ENCODE results near the gene LYRM2. TPM values are rescaled to one million over a fixed set of nuclear protein-coding genes. Genes with fewer than 3 reads are reported as not detected.

The LYRM2 gene, protein sequence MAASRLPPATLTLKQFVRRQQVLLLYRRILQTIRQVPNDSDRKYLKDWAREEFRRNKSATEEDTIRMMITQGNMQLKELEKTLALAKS
- 19.5 and 21.8 TPM in 2 replicates for total RNA-seq (2012; rRNA removed)

DNA sequence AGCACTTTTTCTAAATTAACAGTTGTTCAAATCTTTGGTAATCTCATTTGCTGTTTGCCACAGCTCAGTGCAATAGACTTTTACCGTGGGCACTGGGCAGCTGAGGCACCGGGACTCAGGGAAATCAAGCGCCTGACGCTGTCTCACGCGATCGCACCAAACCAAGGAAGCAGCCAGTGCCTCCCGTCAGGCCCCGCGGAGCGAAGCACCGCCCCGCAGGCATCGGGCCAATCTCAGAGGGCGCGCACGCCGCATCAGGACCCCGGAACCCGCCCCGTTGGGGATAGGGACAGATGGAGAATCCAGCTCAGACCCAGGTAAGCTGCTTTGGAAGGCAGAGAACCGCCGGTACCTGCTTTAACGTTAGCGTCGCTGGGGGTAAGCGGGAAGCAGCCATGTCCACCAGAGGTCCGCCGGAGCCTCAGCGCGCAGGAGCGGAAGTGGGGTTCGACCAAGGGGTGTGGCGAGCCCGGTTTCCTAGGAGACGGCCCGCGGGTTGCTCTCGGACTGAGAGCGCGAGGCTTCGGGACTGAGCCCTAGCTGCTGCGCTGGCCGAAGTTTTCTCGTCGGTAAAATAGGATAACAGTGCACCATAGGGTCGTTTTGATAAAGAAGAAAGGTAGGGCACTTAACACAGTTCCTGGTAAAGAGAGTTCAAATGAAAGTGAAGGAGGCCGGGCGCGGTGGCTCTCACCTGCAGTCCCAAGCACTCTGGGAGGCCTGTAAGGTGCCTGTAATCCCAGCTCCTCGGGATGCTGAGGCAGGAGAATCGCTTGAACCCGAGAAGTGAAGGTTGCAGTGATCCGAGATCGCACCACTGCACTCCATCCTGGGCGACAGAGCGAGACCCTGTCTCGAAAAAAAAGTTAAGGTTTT lies at the start of gene LYRM2:
Gene LYRM2, minus strand, starts transcription at position 428 of the 876 bp plus-strand sequence. Its CDS starts 31 bp downstream, at position 397.
- peak within 1 kb of the TSS; percentile 87 for H3K4me2 ChIP-seq (ENCODE audit: low read length)
- no peaks in the 10 kb centered on the region for H3K9me3 ChIP-seq (replicated peaks; ENCODE audit: low read length)
- H3K27me3 ChIP-seq (ENCODE audit: control insufficient read depth, insufficient read depth, low read length), result no peaks in the 10 kb centered on the region

GRCh38 chr6:89688328-89688727 lies 49.8 kb upstream of the LYRM2 start:
- no peak overlapping the region for H3K4me2 ChIP-seq (ENCODE audit: low read length)
- no peak overlapping the region for H3K9ac ChIP-seq (ENCODE audit: low read depth, low read length)
- no peak overlapping the region for H3K4me3 ChIP-seq (ENCODE audit: low read length)
- no peaks in the 10 kb centered on the region for H3K27me3 ChIP-seq (ENCODE audit: control insufficient read depth, insufficient read depth, low read length)
- H3K36me3 ChIP-seq (ENCODE audit: insufficient read depth, low read length), result peaks cover 73% of the 10 kb centered on the region
- H3K4me1 ChIP-seq (ENCODE audit: control insufficient read depth, insufficient read depth, low read length), result no peaks in the 10 kb centered on the region
- H3K9me3 ChIP-seq (replicated peaks; ENCODE audit: low read length), result no peaks in the 10 kb centered on the region

More for the DNA sequence above, at the start of gene LYRM2:
- Histone ChIP-seq H3K4me1 (ENCODE audit: control insufficient read depth, insufficient read depth, low read length) (peaks cover 14% of the 10 kb centered on the region), H3K9ac (ENCODE audit: low read depth, low read length) (peak within 1 kb of the TSS; percentile 87), H3K36me3 (ENCODE audit: insufficient read depth, low read length) (peaks cover 26% of the 10 kb centered on the region), H3K4me3 (ENCODE audit: low read length) (peak within 1 kb of the TSS; percentile 78)

DNA sequence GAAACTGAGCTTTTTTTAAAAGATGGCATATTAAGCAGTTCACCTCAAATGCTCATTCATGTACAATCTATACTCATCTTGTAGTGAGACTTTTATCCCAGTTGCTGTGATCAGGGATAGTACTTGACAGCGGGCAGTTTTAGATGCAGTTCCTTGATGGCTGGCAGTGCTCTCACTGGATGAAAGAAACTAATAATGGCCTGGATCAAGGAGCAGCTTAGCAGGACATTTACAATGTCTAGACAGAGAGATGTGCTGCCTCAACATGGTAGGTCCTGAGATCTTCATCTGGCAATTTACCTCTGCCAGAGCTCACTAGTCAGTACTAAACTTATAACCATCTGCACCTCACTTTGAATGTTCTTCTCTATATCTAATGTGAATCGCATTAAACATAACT lies 46.8 kb upstream of the LYRM2 start:
- no peak overlapping the region for H3K4me3 ChIP-seq (ENCODE audit: low read length)
- no peaks in the 10 kb centered on the region for H3K27me3 ChIP-seq (ENCODE audit: control insufficient read depth, insufficient read depth, low read length)
- peaks cover 72% of the 10 kb centered on the region for H3K36me3 ChIP-seq (ENCODE audit: insufficient read depth, low read length)
- H3K9me3 ChIP-seq (replicated peaks; ENCODE audit: low read length), result no peaks in the 10 kb centered on the region
- no peaks in the 10 kb centered on the region for H3K4me1 ChIP-seq (ENCODE audit: control insufficient read depth, insufficient read depth, low read length)
- H3K9ac ChIP-seq (ENCODE audit: low read depth, low read length), result no peak overlapping the region
- no peak overlapping the region for H3K4me2 ChIP-seq (ENCODE audit: low read length)

GRCh38 chr6:89682991-89683390 lies 44.4 kb upstream of the LYRM2 start:
- Histone ChIP-seq H3K4me1 (ENCODE audit: control insufficient read depth, insufficient read depth, low read length) (no peaks in the 10 kb centered on the region), H3K9ac (ENCODE audit: low read depth, low read length) (no peak overlapping the region), H3K9me3 (replicated peaks; ENCODE audit: low read length) (no peaks in the 10 kb centered on the region), H3K36me3 (ENCODE audit: insufficient read depth, low read length) (peaks cover 72% of the 10 kb centered on the region), H3K4me3 (ENCODE audit: low read length) (no peak overlapping the region), H3K4me2 (ENCODE audit: low read length) (no peak overlapping the region), H3K27me3 (ENCODE audit: control insufficient read depth, insufficient read depth, low read length) (no peaks in the 10 kb centered on the region)

DNA sequence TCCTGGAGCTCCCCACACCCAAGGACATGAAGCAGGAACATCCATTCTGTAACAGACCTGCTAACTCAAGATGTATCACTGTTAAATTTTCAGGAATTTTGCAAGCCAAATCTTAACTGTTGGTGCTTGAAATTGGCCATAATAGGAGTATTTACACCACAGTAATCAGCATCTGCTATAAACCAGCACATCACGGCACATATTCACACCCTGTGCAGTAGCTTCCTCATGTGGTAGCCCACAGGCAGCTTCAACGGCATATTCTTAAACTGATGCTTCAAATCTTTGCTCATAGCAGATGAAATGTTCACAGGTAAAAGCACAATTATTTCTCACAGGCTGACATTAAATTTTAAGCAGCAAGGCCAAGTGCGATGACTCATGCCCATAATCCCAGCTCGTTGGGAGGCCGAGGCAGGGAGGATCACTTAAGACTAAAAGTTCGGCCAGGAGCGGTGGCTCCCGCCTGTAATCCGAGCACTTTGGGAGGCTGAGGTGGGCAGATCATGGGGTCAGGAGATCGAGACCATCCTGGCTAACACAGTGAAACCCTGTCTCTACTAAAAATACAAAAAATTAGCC lies 43.5 kb upstream of the LYRM2 start:
- Histone ChIP-seq H3K9me3 (replicated peaks; ENCODE audit: low read length) (no peaks in the 10 kb centered on the region), H3K27me3 (ENCODE audit: control insufficient read depth, insufficient read depth, low read length) (no peaks in the 10 kb centered on the region), H3K4me3 (ENCODE audit: low read length) (no peak overlapping the region), H3K4me1 (ENCODE audit: control insufficient read depth, insufficient read depth, low read length) (no peaks in the 10 kb centered on the region), H3K36me3 (ENCODE audit: insufficient read depth, low read length) (peaks cover 70% of the 10 kb centered on the region), H3K9ac (ENCODE audit: low read depth, low read length) (no peak overlapping the region), H3K4me2 (ENCODE audit: low read length) (no peak overlapping the region)

DNA sequence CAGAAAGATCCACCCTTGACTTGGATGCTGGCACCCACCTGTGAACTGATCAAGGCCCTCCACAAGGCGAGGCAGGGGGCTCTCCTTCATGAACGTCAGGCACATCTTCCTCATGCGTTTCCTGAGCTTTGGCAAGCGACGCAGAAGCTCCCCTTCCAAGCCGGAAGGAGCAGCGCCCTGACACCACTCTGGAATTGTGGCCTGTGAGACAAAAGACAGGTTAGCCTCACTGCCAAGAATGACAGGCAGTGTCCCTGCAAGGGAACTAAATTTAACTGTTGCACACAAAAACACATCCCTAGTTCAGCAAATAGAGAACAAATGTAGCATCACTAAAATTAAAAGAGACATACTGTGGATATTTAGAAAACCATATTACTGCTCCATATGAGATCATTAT lies 42.0 kb upstream of the LYRM2 start:
- Histone ChIP-seq H3K9me3 (replicated peaks; ENCODE audit: low read length) (no peaks in the 10 kb centered on the region), H3K4me3 (ENCODE audit: low read length) (no peak overlapping the region), H3K27me3 (ENCODE audit: control insufficient read depth, insufficient read depth, low read length) (no peaks in the 10 kb centered on the region), H3K4me2 (ENCODE audit: low read length) (no peak overlapping the region), H3K4me1 (ENCODE audit: control insufficient read depth, insufficient read depth, low read length) (no peaks in the 10 kb centered on the region), H3K9ac (ENCODE audit: low read depth, low read length) (no peak overlapping the region), H3K36me3 (ENCODE audit: insufficient read depth, low read length) (peaks cover 78% of the 10 kb centered on the region)

- Histone ChIP-seq H3K9me3 (replicated peaks; ENCODE audit: low read length) (no peaks in the 10 kb centered on the region), H3K9ac (ENCODE audit: low read depth, low read length) (no peak overlapping the region), H3K27me3 (ENCODE audit: control insufficient read depth, insufficient read depth, low read length) (no peaks in the 10 kb centered on the region), H3K4me2 (ENCODE audit: low read length) (no peak overlapping the region), H3K4me1 (ENCODE audit: control insufficient read depth, insufficient read depth, low read length) (no peaks in the 10 kb centered on the region), H3K4me3 (ENCODE audit: low read length) (no peak overlapping the region), H3K36me3 (ENCODE audit: insufficient read depth, low read length) (peaks cover 78% of the 10 kb centered on the region)
Measured at GRCh38 chr6:89680150-89680549, 41.6 kb upstream of the LYRM2 start.

DNA sequence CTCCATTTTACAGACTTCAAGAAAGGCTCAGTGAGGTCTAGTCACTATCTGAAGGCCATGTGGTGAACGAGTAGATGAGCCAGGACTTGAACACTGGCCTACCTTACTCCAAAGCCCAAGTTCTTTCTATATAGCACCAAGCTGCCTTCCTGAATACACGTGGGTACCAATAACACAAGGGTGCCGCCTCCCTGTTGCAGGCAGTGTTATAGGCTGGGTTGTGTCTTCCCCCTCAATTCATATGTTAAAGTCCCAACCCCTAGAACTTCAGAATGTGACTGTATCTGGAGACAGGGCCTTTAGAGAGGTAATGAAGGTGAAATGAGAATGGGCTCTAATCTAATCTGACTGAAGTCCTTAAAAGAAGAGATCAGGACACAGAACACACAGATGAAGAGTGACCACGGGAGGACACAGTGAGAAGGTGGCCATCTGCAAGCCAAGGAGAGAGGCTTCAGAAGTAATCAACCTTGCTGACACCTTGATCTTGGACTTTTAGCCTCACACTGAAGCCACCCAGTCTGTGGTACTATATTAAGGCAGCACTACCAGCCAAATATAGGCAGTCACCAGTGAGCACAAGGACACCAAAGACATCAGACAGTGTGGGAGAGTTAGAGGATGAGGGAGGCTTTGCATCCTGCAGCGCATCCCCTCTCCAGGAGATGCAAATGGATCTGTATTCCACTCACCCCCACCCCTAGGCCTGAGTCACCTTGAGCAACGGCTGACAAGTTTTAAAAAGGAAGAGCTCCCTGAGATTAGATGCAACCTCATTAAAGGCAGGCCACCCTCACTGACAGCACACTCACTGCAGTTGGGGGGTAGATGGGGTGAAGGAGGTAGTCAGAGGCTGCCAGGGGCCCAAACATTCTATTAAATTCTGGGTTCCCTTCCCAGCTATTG lies 40.9 kb upstream of the LYRM2 start:
- Histone ChIP-seq H3K4me3 (ENCODE audit: low read length) (no peak overlapping the region), H3K36me3 (ENCODE audit: insufficient read depth, low read length) (peaks cover 78% of the 10 kb centered on the region), H3K4me2 (ENCODE audit: low read length) (no peak overlapping the region), H3K4me1 (ENCODE audit: control insufficient read depth, insufficient read depth, low read length) (no peaks in the 10 kb centered on the region), H3K9me3 (replicated peaks; ENCODE audit: low read length) (no peaks in the 10 kb centered on the region), H3K9ac (ENCODE audit: low read depth, low read length) (no peak overlapping the region), H3K27me3 (ENCODE audit: control insufficient read depth, insufficient read depth, low read length) (no peaks in the 10 kb centered on the region)

DNA sequence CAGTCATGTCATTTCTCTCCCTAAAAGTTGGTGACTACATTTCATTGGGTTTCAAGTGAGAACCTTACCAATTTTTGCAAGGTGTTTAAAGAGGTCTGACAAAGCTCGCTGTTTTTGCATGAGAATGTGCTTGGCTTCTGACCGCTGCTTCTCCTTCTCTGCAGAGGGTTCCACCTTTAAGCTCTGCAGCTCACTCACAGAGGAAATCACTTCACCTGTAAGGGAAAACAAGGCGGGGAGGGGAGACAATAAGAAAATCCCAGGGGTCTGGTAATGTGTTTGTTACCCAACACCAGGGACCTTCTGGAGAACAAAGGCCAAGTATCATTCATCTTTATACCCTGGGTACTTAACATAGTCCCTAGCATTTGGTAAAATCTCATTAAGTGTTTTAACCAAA lies 40.0 kb upstream of the LYRM2 start:
- no peak overlapping the region for H3K4me3 ChIP-seq (ENCODE audit: low read length)
- no peak overlapping the region for H3K4me2 ChIP-seq (ENCODE audit: low read length)
- H3K4me1 ChIP-seq (ENCODE audit: control insufficient read depth, insufficient read depth, low read length), result no peaks in the 10 kb centered on the region
- H3K9ac ChIP-seq (ENCODE audit: low read depth, low read length), result no peak overlapping the region
- H3K9me3 ChIP-seq (replicated peaks; ENCODE audit: low read length), result no peaks in the 10 kb centered on the region
- H3K27me3 ChIP-seq (ENCODE audit: control insufficient read depth, insufficient read depth, low read length), result no peaks in the 10 kb centered on the region
- H3K36me3 ChIP-seq (ENCODE audit: insufficient read depth, low read length), result peaks cover 77% of the 10 kb centered on the region

DNA sequence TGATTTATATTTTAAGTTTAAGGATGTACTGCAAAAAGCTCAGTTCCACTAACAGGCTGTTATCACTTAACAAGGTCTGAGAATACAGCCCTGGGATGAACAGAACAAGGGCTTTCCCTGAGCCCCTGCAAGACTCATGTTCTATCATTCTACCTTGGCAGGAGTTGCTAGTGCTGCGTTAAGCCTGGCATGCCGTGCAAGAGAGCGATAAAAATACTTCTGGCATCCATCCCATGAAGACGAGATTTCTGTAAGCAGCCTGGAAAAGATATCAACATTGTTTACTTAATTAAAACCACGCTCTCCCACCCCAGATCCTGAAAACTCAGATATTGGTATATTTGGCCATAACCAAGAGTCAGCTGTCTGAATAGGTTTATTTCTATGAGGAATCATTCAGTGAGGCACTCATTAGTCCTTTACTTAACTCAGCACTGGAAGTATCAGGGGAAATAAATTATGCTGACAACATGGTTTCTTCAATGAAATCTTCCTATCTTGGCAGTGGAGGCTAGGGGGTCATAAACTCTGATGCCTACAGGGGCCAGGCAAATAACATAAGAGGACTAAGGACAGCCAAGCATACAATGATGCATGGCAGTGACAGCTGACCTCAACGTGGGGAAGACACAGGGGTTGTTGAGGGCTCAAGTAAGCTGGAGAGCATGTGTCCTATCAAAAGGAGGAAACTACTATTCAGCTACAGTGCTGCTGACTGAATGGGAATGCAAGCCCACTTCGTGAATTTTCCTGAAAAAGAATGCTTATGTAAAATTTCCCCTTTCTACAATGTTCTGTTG lies 37.6 kb upstream of the LYRM2 start:
- H3K9me3 ChIP-seq (replicated peaks; ENCODE audit: low read length), result no peaks in the 10 kb centered on the region
- H3K4me1 ChIP-seq (ENCODE audit: control insufficient read depth, insufficient read depth, low read length), result no peaks in the 10 kb centered on the region
- no peaks in the 10 kb centered on the region for H3K27me3 ChIP-seq (ENCODE audit: control insufficient read depth, insufficient read depth, low read length)
- H3K4me3 ChIP-seq (ENCODE audit: low read length), result no peak overlapping the region
- no peak overlapping the region for H3K9ac ChIP-seq (ENCODE audit: low read depth, low read length)
- peaks cover 87% of the 10 kb centered on the region for H3K36me3 ChIP-seq (ENCODE audit: insufficient read depth, low read length)
- H3K4me2 ChIP-seq (ENCODE audit: low read length), result no peak overlapping the region
